Measurements from ENCODE around the gene SDSL.

The SDSL gene

DNA sequence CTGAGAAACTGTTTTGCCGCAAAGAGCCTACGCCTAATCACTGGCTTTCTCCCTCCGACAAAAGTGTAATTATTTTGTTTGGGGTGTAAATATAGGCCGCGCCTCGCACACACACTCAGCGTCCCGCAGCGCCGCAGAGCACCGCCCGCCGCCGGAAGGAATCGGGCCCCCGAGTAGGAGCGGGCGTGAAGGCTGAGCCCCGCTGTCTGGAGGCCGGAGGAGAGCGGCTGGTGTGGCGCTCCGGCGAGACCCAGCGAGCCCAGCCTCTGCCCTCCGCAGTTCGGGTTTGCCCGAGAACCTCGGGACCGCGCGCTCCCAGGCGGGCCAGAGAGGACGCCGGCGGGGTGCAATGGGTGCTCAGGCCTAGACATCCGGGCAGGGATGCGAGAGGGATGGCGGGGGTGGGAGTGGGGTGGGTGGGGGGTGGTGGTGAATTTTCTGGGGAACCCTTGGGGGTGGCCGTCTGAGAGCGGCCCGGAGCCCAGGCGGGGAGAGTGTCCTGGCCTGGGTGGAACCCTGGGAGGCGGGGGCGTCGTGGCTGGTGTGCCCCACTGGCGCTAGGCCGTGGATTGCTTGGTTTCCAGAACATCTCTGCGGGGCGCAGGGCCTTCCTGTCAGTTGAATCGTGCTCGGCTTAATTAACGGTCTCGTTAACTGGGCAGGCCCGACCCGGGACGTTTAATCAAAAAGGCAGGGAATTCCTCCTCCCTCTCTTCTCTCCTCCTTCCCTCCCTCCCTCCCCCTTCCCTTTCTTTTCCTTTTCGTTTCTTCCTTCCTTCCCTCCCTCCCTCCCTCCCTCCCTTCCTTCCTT, 54.2 kb downstream of the SDSL start:
- TF ChIP-seq ESRRG (CRISPR knock-in tag; IDR thresholded peaks at IDR 0.05), result no peak
- TF ChIP-seq, protein P1, sequence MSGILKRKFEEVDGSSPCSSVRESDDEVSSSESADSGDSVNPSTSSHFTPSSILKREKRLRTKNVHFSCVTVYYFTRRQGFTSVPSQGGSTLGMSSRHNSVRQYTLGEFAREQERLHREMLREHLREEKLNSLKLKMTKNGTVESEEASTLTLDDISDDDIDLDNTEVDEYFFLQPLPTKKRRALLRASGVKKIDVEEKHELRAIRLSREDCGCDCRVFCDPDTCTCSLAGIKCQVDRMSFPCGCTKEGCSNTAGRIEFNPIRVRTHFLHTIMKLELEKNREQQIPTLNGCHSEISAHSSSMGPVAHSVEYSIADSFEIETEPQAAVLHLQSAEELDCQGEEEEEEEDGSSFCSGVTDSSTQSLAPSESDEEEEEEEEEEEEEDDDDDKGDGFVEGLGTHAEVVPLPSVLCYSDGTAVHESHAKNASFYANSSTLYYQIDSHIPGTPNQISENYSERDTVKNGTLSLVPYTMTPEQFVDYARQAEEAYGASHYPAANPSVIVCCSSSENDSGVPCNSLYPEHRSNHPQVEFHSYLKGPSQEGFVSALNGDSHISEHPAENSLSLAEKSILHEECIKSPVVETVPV (CRISPR knock-in tag; IDR thresholded peaks at IDR 0.05), result no peak
- TF ChIP-seq, protein P2, sequence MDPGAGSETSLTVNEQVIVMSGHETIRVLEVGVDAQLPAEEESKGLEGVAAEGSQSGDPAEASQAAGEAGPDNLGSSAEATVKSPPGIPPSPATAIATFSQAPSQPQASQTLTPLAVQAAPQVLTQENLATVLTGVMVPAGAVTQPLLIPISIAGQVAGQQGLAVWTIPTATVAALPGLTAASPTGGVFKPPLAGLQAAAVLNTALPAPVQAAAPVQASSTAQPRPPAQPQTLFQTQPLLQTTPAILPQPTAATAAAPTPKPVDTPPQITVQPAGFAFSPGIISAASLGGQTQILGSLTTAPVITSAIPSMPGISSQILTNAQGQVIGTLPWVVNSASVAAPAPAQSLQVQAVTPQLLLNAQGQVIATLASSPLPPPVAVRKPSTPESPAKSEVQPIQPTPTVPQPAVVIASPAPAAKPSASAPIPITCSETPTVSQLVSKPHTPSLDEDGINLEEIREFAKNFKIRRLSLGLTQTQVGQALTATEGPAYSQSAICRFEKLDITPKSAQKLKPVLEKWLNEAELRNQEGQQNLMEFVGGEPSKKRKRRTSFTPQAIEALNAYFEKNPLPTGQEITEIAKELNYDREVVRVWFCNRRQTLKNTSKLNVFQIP (CRISPR knock-in tag; IDR thresholded peaks at IDR 0.05; ENCODE audit: borderline replicate concordance, low read depth), result no peak
- no peak for TF ChIP-seq ZNF565 (CRISPR knock-in tag; conservative IDR thresholded peaks at IDR 0.05; ENCODE audit: low read depth)
- TF ChIP-seq SNAI2 (CRISPR knock-in tag; IDR thresholded peaks at IDR 0.05), result no peak
- TF ChIP-seq PPARA (CRISPR knock-in tag; IDR thresholded peaks at IDR 0.05; ENCODE audit: borderline replicate concordance), result no peak
- no peak for TF ChIP-seq ZNF70 (CRISPR knock-in tag; IDR thresholded peaks at IDR 0.05)
- no peak for TF ChIP-seq GLIS3 (CRISPR knock-in tag; IDR thresholded peaks at IDR 0.05)
- no peak for TF ChIP-seq TOX (CRISPR knock-in tag; IDR thresholded peaks at IDR 0.05; ENCODE audit: borderline replicate concordance)
- TF ChIP-seq, protein P3, sequence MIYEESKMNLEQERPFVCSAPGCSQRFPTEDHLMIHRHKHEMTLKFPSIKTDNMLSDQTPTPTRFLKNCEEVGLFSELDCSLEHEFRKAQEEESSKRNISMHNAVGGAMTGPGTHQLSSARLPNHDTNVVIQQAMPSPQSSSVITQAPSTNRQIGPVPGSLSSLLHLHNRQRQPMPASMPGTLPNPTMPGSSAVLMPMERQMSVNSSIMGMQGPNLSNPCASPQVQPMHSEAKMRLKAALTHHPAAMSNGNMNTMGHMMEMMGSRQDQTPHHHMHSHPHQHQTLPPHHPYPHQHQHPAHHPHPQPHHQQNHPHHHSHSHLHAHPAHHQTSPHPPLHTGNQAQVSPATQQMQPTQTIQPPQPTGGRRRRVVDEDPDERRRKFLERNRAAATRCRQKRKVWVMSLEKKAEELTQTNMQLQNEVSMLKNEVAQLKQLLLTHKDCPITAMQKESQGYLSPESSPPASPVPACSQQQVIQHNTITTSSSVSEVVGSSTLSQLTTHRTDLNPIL (CRISPR knock-in tag; IDR thresholded peaks at IDR 0.05; ENCODE audit: low read depth), result no peak
- TF ChIP-seq BACH2 (CRISPR knock-in tag; IDR thresholded peaks at IDR 0.05; ENCODE audit: borderline replicate concordance), result no peak
- TF ChIP-seq, protein P4, sequence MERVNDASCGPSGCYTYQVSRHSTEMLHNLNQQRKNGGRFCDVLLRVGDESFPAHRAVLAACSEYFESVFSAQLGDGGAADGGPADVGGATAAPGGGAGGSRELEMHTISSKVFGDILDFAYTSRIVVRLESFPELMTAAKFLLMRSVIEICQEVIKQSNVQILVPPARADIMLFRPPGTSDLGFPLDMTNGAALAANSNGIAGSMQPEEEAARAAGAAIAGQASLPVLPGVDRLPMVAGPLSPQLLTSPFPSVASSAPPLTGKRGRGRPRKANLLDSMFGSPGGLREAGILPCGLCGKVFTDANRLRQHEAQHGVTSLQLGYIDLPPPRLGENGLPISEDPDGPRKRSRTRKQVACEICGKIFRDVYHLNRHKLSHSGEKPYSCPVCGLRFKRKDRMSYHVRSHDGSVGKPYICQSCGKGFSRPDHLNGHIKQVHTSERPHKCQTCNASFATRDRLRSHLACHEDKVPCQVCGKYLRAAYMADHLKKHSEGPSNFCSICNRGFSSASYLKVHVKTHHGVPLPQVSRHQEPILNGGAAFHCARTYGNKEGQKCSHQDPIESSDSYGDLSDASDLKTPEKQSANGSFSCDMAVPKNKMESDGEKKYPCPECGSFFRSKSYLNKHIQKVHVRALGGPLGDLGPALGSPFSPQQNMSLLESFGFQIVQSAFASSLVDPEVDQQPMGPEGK (CRISPR knock-in tag; IDR thresholded peaks at IDR 0.05; ENCODE audit: borderline replicate concordance), result no peak
- TF ChIP-seq ISL1 (CRISPR knock-in tag; IDR thresholded peaks at IDR 0.05), result no peak
- no peak for TF ChIP-seq ZC3H10 (CRISPR knock-in tag; IDR thresholded peaks at IDR 0.05)
- TF ChIP-seq OSR1 (CRISPR knock-in tag; IDR thresholded peaks at IDR 0.05), result no peak
- TF ChIP-seq ZFP3 (CRISPR knock-in tag; IDR thresholded peaks at IDR 0.05), result no peak
- TF ChIP-seq ZFP30 (CRISPR knock-in tag; IDR thresholded peaks at IDR 0.05), result no peak
- TF ChIP-seq RARB (CRISPR knock-in tag; IDR thresholded peaks at IDR 0.05), result no peak
- TF ChIP-seq CSDC2 (CRISPR knock-in tag; IDR thresholded peaks at IDR 0.05), result no peak
- ATAC-seq, result no peak

DNA sequence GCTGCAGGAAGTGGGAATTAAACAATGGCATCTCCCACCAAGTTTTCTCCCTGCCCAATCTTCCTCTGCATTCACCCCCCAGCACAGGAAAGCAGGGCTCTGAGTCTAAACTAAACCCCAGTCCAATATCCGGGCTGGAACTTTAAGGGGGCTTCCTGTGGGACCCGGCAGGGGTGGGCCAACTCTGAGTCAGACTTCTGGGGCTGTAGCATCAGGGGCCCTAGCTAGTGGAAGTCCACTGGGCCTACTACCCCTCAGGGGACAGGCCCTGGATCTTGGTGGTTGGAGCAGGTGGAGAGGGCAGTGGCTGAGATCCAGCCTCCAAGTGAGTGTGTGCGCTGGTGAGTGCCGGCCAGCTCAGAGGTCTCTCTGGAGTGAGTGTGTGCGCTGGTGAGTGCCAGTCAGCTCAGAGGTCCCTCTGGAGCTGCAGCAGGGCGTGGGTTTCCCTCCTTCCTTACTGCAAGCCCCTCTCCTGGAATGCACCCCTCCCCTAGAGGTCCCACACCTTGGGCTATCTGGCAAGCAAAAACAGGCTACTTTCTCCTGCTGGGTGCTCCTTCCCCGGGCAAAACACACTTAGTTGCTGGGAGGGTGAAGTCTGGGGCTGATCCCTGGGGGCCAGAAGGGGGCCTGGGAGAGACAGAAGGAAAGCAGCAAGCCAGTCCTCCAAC, 55.1 kb downstream of the SDSL start:
- ATAC-seq, result no peak
- no peak for TF ChIP-seq PPARA (CRISPR knock-in tag; IDR thresholded peaks at IDR 0.05; ENCODE audit: borderline replicate concordance)
- TF ChIP-seq ZNF70 (CRISPR knock-in tag; IDR thresholded peaks at IDR 0.05), result no peak
- TF ChIP-seq, protein P2 (CRISPR knock-in tag; IDR thresholded peaks at IDR 0.05; ENCODE audit: borderline replicate concordance, low read depth), result no peak
- TF ChIP-seq ZNF8 (CRISPR knock-in tag; IDR thresholded peaks at IDR 0.05), result no peak
- TF ChIP-seq, protein P5, sequence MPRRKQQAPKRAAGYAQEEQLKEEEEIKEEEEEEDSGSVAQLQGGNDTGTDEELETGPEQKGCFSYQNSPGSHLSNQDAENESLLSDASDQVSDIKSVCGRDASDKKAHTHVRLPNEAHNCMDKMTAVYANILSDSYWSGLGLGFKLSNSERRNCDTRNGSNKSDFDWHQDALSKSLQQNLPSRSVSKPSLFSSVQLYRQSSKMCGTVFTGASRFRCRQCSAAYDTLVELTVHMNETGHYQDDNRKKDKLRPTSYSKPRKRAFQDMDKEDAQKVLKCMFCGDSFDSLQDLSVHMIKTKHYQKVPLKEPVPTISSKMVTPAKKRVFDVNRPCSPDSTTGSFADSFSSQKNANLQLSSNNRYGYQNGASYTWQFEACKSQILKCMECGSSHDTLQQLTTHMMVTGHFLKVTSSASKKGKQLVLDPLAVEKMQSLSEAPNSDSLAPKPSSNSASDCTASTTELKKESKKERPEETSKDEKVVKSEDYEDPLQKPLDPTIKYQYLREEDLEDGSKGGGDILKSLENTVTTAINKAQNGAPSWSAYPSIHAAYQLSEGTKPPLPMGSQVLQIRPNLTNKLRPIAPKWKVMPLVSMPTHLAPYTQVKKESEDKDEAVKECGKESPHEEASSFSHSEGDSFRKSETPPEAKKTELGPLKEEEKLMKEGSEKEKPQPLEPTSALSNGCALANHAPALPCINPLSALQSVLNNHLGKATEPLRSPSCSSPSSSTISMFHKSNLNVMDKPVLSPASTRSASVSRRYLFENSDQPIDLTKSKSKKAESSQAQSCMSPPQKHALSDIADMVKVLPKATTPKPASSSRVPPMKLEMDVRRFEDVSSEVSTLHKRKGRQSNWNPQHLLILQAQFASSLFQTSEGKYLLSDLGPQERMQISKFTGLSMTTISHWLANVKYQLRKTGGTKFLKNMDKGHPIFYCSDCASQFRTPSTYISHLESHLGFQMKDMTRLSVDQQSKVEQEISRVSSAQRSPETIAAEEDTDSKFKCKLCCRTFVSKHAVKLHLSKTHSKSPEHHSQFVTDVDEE (CRISPR knock-in tag; IDR thresholded peaks at IDR 0.05), result no peak
- TF ChIP-seq, protein P3 (CRISPR knock-in tag; IDR thresholded peaks at IDR 0.05; ENCODE audit: low read depth), result no peak
- no peak for TF ChIP-seq ZFP3 (CRISPR knock-in tag; IDR thresholded peaks at IDR 0.05)
- TF ChIP-seq OSR1 (CRISPR knock-in tag; IDR thresholded peaks at IDR 0.05), result no peak
- TF ChIP-seq ESRRG (CRISPR knock-in tag; IDR thresholded peaks at IDR 0.05), result no peak
- TF ChIP-seq GLIS3 (CRISPR knock-in tag; IDR thresholded peaks at IDR 0.05), result no peak
- no peak for TF ChIP-seq ZC3H10 (CRISPR knock-in tag; IDR thresholded peaks at IDR 0.05)
- TF ChIP-seq, protein P4 (CRISPR knock-in tag; IDR thresholded peaks at IDR 0.05; ENCODE audit: borderline replicate concordance), result no peak
- TF ChIP-seq TOX (CRISPR knock-in tag; IDR thresholded peaks at IDR 0.05; ENCODE audit: borderline replicate concordance), result no peak
- no peak for TF ChIP-seq ARNTL (CRISPR knock-in tag; IDR thresholded peaks at IDR 0.05; ENCODE audit: borderline replicate concordance, low read depth)
- no peak for TF ChIP-seq ZNF565 (CRISPR knock-in tag; conservative IDR thresholded peaks at IDR 0.05; ENCODE audit: low read depth)
- no peak for TF ChIP-seq RARB (CRISPR knock-in tag; IDR thresholded peaks at IDR 0.05)
- no peak for TF ChIP-seq BACH2 (CRISPR knock-in tag; IDR thresholded peaks at IDR 0.05; ENCODE audit: borderline replicate concordance)
- TF ChIP-seq ISL1 (CRISPR knock-in tag; IDR thresholded peaks at IDR 0.05), result no peak
